ENCODE measurements around the gene TTC23. TPM values are rescaled to one million over a fixed set of nuclear protein-coding genes. Genes with fewer than 3 reads are reported as not detected.
A peak's percentile ranks its signal among the peaks of the same experiment; 100 is the strongest.

The TTC23 gene
- total RNA-seq, 2 donors from 2014 or later, result 6.2 to 26.4 TPM

GRCh38 chr15:99145778-99146177, 103.6 kb downstream of the TTC23 start:
- H3K4me3 ChIP-seq, result no peak overlapping the region
- TF ChIP-seq, protein P1, sequence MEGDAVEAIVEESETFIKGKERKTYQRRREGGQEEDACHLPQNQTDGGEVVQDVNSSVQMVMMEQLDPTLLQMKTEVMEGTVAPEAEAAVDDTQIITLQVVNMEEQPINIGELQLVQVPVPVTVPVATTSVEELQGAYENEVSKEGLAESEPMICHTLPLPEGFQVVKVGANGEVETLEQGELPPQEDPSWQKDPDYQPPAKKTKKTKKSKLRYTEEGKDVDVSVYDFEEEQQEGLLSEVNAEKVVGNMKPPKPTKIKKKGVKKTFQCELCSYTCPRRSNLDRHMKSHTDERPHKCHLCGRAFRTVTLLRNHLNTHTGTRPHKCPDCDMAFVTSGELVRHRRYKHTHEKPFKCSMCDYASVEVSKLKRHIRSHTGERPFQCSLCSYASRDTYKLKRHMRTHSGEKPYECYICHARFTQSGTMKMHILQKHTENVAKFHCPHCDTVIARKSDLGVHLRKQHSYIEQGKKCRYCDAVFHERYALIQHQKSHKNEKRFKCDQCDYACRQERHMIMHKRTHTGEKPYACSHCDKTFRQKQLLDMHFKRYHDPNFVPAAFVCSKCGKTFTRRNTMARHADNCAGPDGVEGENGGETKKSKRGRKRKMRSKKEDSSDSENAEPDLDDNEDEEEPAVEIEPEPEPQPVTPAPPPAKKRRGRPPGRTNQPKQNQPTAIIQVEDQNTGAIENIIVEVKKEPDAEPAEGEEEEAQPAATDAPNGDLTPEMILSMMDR (IDR thresholded peaks at IDR 0.05), result no peak
- no peak for TF ChIP-seq POLR2A (IDR thresholded peaks at IDR 0.05)
- ATAC-seq, result no peak
- H3K4me1 ChIP-seq, result peaks cover 11% of the 10 kb centered on the region
- intact Hi-C loops (cut with DNase I), result no loop called here
- 87 to 88% methylated on average over 6 of the region's 6 CpGs for WGBS, 2 donors
- no peak overlapping the region for H3K27ac ChIP-seq
- H3K27me3 ChIP-seq, result no peaks in the 10 kb centered on the region
- no peaks in the 10 kb centered on the region for H3K9me3 ChIP-seq
- DNase-seq, result no peak
- no peaks in the 10 kb centered on the region for H3K36me3 ChIP-seq (replicated peaks in 1 of 2; ENCODE audit: insufficient read depth in 1 of 2, low read depth in 2 of 2)

- Histone ChIP-seq H3K9me3 (no peaks in the 10 kb centered on the region), H3K4me3 (no peak overlapping the region), H3K36me3 (replicated peaks in 1 of 2; ENCODE audit: insufficient read depth in 1 of 2, low read depth in 2 of 2) (no peaks in the 10 kb centered on the region), H3K4me1 (peaks cover 11% of the 10 kb centered on the region), H3K27me3 (no peaks in the 10 kb centered on the region), H3K27ac (no peak overlapping the region)
- DNase-seq, result no peak
- TF ChIP-seq POLR2A (IDR thresholded peaks at IDR 0.05), result no peak
- TF ChIP-seq, protein P1 (IDR thresholded peaks at IDR 0.05), result no peak
- 80 to 87% methylated on average over 10 of the region's 10 CpGs for WGBS, 2 donors
- no peak for ATAC-seq
- intact Hi-C loops (cut with DNase I), result no loop called here
These were observed 104.4 kb downstream of the TTC23 start for GRCh38 chr15:99145005-99145404.

DNA sequence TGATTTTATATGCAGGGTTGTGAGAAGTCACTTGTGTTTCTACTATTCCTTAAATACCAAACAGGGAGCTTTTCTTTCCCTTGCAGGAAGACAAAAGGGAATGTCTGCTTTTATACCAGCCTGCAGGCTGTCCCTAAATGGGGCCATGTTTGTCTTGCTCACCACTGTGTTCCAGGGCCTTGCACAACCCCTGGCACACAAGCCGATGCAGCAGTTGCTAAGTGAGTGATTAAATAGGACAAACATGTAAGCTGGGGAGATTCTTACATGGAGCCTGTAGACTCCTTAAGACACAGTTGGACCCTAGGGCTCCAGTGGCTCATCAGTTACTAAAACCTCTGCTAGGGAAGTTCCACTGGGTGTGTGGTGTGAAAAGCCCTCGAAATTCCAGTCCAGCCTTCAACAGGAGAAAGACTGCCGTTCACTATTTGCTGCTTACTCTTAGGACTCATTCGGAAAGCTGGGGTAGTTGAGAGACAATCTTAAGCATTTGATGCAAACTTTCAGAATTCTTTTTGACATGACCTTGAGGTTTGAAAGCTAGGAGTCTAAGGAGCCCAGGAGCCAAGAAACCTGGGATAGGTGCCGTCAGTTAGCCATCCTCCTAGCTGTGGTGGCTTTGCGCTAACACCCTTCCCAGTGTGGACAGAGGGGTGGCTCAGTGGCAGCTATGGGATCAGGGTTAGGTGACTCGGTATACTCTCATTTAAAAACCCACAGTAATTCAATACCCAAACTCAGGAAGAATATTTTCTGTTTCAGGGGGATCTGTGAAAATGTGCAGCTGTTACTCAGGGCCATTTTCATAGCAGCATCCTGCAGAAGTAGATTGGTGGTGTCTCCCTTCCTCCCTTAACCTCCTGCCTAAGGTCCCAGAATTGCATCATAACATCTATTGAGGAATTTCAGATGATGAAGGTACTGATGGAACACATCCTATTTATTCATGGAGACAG, 105.4 kb downstream of the TTC23 start:
- DNase-seq (peak; percentile 42 to 62 (median 56)), ATAC-seq (peak; percentile 86)
- TF ChIP-seq, protein P1 (IDR thresholded peaks at IDR 0.05), result no peak
- no peak for TF ChIP-seq POLR2A (IDR thresholded peaks at IDR 0.05)
- 82 to 85% methylated on average over 7 of the region's 7 CpGs for WGBS, 2 donors
- Histone ChIP-seq H3K27ac (no peak overlapping the region), H3K4me1 (peaks cover 11% of the 10 kb centered on the region), H3K36me3 (replicated peaks in 1 of 2; ENCODE audit: insufficient read depth in 1 of 2, low read depth in 2 of 2) (no peaks in the 10 kb centered on the region), H3K4me3 (no peak overlapping the region), H3K9me3 (no peaks in the 10 kb centered on the region), H3K27me3 (no peaks in the 10 kb centered on the region)
- intact Hi-C loops (cut with DNase I), result no loop called here

DNA sequence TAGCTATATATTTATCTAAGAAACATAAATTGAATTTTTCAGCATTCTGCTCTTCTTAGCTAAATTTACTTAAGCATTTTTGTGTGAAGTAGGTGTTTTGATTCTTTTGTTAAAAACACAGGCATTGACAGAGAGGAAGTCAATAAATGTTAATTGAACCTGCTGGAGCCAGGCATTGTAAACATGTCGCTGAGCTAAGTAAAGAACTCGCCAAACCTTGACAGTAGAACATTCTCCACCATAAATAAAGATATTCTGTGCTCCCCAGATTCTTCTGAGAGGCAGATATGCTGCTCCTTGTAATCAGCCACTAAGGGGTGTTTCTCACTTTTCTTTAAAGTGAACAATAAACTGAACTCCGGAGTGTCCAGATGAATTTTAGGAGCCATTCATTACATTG, 106.1 kb downstream of the TTC23 start:
- DNase-seq, result no peak
- ATAC-seq, result no peak
- Histone ChIP-seq H3K4me3 (no peak overlapping the region), H3K27ac (no peak overlapping the region), H3K27me3 (no peaks in the 10 kb centered on the region), H3K4me1 (peaks cover 11% of the 10 kb centered on the region), H3K36me3 (replicated peaks in 1 of 2; ENCODE audit: insufficient read depth in 1 of 2, low read depth in 2 of 2) (no peaks in the 10 kb centered on the region), H3K9me3 (no peaks in the 10 kb centered on the region)
- WGBS, 2 donors, result 43 to 53% methylated on average over 3 of the region's 3 CpGs
- no peak for TF ChIP-seq POLR2A (IDR thresholded peaks at IDR 0.05)
- intact Hi-C loops (cut with DNase I), result no loop called here

- no peaks in the 10 kb centered on the region for H3K36me3 ChIP-seq (replicated peaks in 1 of 2; ENCODE audit: insufficient read depth in 1 of 2, low read depth in 2 of 2)
- no peak for ATAC-seq
- H3K4me3 ChIP-seq, result no peak overlapping the region
- peaks cover 11% of the 10 kb centered on the region for H3K4me1 ChIP-seq
- no peak for DNase-seq
- TF ChIP-seq, protein P1 (IDR thresholded peaks at IDR 0.05), result no peak
- no peaks in the 10 kb centered on the region for H3K27me3 ChIP-seq
- 86 to 94% methylated on average over 5 of the region's 5 CpGs for WGBS, 2 donors
- intact Hi-C loops (cut with DNase I), result no loop called here
- no peaks in the 10 kb centered on the region for H3K9me3 ChIP-seq
- H3K27ac ChIP-seq, result no peak overlapping the region
These were observed 106.8 kb downstream of the TTC23 start for GRCh38 chr15:99142562-99142961.
